Ovary (tissue), 9 donors: ENCODE measurements around the gene KCNE2. TPM values are rescaled to one million over a fixed set of nuclear protein-coding genes. Genes with fewer than 3 reads are reported as not detected.
"Not testable (repeated sequence)": the region's sequence is repeated elsewhere in the genome, so short reads cannot be mapped to it uniquely, and the experiment has no call there.

Experiments used
- DNase-seq, 5 donors: peaks; one replicate each; pipeline ENCODE4 v3.0.0-alpha.2; 2019 to 2020
- H3K27ac ChIP-seq, 2 donors: fragments of 200-600 bp; one replicate each; pipeline versions ENCODE4 v1.5.1 to v1.8.0; 2019 to 2022
- H3K27me3 ChIP-seq: fragments of 200-600 bp; one replicate; pipeline ENCODE4 v1.8.0; 2022
- H3K36me3 ChIP-seq: fragments of 200-600 bp; sonication (generic); one replicate; pipeline ENCODE4 v1.5.1; 2019
- H3K4me1 ChIP-seq: one replicate; pipeline ENCODE4 v1.8.1; 2013; ENCODE audit warnings: mild to moderate bottlenecking, moderate library complexity; ENCODE audit not compliant: insufficient read depth
- H3K4me3 ChIP-seq: fragments of 200-600 bp; sonication (generic); one replicate; pipeline ENCODE4 v1.5.1; 2017
- H3K9me3 ChIP-seq, 2 donors: fragments of 200-600 bp in 1 of 2; sonication (generic) in 1 of 2; one replicate each; pipeline versions ENCODE4 v1.5.1 to v1.8.1; 2013 to 2019; ENCODE audit warnings: mild to moderate bottlenecking in 1 of 2, moderate library complexity in 1 of 2
- CTCF ChIP-seq, 3 donors: fragments of 450-650 bp in 2 of 3; fragments of 200-600 bp in 1 of 3; IDR thresholded peaks; one replicate each; pipeline versions ENCODE4 v1.5.1 to v1.8.0; 2016 to 2022; ENCODE audit warnings: antibody characterized with exemption in 3 of 3, mild to moderate bottlenecking in 1 of 3
- EP300 ChIP-seq: sonication (generic); formaldehyde crosslinking; IDR thresholded peaks from one replicate; pipeline ENCODE4 v1.6.1; 2017; ENCODE audit warnings: antibody characterized with exemption
- POLR2A ChIP-seq: fragments of 450-650 bp; IDR thresholded peaks from one replicate; pipeline ENCODE4 v1.6.1; 2017; ENCODE audit warnings: antibody characterized with exemption, mild to moderate bottlenecking, moderate library complexity
- WGBS, 3 donors: extraction: QIAGEN DNeasy Blood & Tissue Kit in 1 of 3; methylation state at CpG; one replicate each; pipeline versions ENCODE4 v1.1.5 to v1.1.7; 2013 to 2017; 5-methylcytosine and 5-hydroxymethylcytosine counted together
- intact Hi-C, 4 donors: fragments of 100-400 bp; cut with DNase I; formaldehyde crosslinking; loops; one replicate each; pipeline versions ENCODE4 v1.11.0 to v1.15.1; 2022 to 2023
- polyA plus RNA-seq, 2 donors: library from polyadenylated mRNA; stranded (reverse); fragments of 200-250 nt in 1 of 2; fragments of 350-450 nt in 1 of 2; fragmentation: Illumina TruSeq in 1 of 2; extraction: RNeasy Lipid Tissue Mini Kit (QIAGEN cat#74804) in 1 of 2; gene quantifications; one replicate each; pipeline ENCODE4 v1.2.3, GENCODE V29; 2013 to 2014
- total RNA-seq, 7 donors: library from RNA; depleted of rRNA in 2 of 7; stranded (reverse); fragments of >200 nt in 2 of 7; fragmentation: NEBNext Ultra II Directional in 3 of 7; extraction: Animal tissue kit (Norgen Biotek cat#: 25700) in 3 of 7; gene quantifications; one replicate each; pipeline versions ENCODE4 v1.1.0 to v1.2.4, GENCODE V29; 2016 to 2023
- donor health status: DM: no; HTN: no; CAD: no; lungs with moderate emphysema.
- donor health status: DM: no; HTN: no; CAD: no.
- donor health status: Bipolar disorder and iron deficiency.
- donor health status: DM: yes; HTN: yes; CAD: no.
- donor health status: DM: no; HTN: no; CAD: no.
- donor health status: DM: yes; HTN: yes; CAD: no.

Gene KCNE2
- total and polyA plus RNA-seq, 9 donors, result 0.25 to 0.48 (median 0.35) TPM; not detected in 3

DNA sequence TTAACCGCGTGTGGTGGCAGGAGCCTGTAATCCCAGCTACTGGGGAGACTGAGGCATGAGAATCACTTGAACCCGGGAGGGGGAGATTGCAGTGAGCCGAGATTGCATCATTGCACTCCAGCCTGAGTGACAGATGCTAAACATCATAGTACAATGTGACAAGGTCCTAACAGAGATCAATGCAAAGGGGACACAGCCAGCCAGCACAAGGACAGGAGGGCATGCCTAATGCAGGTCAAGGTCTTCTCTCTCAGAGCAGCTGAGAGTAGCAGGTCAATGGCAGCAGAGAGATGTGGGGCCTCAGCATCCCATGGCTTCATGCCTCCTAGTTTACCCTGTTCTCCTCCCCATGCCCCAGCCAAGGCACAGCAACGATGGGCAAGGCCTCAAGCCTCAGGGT lies 8.5 kb downstream of the KCNE2 start:
- WGBS, 3 donors, result 81 to 94% (median 92%) methylated on average over 5 of the region's 5 CpGs
- intact Hi-C loops, result no loop called here
- no peaks in the 10 kb centered on the region for H3K27me3 ChIP-seq
- H3K4me1 ChIP-seq, result no peaks in the 10 kb centered on the region
- H3K27ac ChIP-seq, result no peak overlapping the region
- TF ChIP-seq EP300 (no peak), POLR2A (no peak), CTCF (IDR thresholded peaks at IDR 0.05) (no peak)
- H3K36me3 ChIP-seq, result no peaks in the 10 kb centered on the region
- no peaks in the 10 kb centered on the region for H3K9me3 ChIP-seq
- no peak overlapping the region for H3K4me3 ChIP-seq
- DNase-seq, result no peak

DNA sequence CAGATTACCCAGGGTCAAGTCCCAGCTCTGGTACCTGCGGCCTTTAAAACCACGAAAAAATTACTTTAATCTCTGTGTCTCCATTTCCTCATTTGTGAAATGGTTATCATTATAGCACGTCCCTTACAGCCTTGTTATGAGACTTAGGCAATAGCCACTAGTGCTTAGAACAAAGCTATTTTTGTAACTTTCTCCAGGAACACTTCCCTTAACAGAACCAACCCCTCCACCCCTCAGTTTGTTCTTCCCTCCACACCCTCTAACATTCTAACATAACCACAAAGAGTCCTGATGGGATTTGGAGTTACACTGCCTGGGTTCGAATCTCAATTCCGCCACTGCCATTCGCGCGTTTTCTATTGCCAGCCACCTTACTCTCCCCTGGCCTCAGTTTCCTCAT lies 10.7 kb downstream of the KCNE2 start:
- H3K36me3 ChIP-seq, H3K4me3 ChIP-seq, H3K27ac ChIP-seq, H3K4me1 ChIP-seq, H3K27me3 ChIP-seq, intact Hi-C loops, H3K9me3 ChIP-seq, DNase-seq: not testable (repeated sequence)
- WGBS, 3 donors, result no CpG with 5 or more reads among the region's 8 CpGs

DNA sequence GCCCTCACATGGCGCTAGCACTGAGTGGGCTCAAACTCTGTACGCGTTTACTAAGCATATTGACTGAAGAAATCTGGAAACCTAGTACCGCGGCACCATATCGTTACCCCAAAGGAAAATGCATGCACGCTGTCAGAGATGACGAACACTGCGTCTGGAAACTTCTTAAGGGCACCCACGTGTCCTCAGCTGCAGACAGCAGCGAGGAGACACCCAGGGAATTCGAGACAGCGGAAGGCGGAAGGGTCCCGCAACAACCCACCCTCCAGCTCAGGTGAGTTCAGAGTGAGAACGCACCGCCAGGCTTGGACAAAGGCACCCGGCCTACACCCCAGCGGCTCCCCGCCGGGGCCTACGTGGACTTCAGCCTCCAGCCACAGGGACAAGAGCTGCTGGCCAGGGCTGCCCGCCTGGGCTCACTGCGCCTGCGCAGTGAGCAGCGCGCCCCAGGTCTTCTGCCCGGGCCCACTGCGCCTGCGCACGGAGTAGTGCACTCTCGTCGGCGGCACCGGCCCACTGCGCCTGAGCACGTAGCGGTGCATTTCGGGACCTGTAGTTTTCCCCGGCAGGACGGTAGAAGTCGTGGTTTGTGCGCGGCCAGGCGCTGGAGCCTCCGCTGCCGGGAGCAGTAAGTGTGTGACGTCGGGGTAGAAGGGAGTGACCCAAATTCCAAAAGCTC lies 11.3 kb downstream of the KCNE2 start, which contains the start of gene SMIM11:
TSS of gene SMIM11 (plus strand) at position 568 of the 679 bp plus-strand sequence. CDS start 3,998 bp downstream, outside the sequence.
- H3K36me3 ChIP-seq, DNase-seq, H3K4me3 ChIP-seq, H3K27ac ChIP-seq, intact Hi-C loops, H3K4me1 ChIP-seq, H3K9me3 ChIP-seq, H3K27me3 ChIP-seq: not testable (repeated sequence)
- WGBS, 3 donors, result no CpG with 5 or more reads among the region's 49 CpGs

- H3K36me3 ChIP-seq, H3K4me1 ChIP-seq, DNase-seq, H3K27me3 ChIP-seq, H3K9me3 ChIP-seq, intact Hi-C loops, H3K4me3 ChIP-seq, H3K27ac ChIP-seq: not testable (repeated sequence)
- WGBS, 3 donors, result no CpG with 5 or more reads among the region's 33 CpGs
Observed at GRCh38 chr21:34375619-34375972, 11.8 kb downstream of the KCNE2 start.

DNA sequence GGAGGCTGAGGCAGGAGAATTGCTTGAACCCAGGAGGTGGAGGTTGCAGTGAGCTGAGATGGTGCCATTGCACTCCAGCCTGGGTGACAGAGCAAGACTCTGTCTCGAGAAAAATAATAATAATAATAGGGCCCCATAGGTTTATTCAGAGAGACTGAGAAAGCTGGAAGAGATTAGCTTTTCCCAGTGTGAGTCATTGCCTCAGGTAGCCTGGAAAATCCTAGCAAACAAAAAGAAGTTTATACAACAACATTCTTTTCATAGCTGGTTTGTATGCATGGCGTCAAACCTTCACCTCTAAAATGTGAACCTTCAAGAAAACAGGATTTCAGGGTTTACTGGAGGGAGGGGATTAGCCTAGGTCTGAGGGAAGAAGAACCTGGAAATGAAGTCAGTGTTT lies 19.3 kb downstream of the KCNE2 start:
- H3K27ac ChIP-seq, H3K27me3 ChIP-seq, H3K4me3 ChIP-seq, H3K36me3 ChIP-seq, intact Hi-C loops, DNase-seq, H3K4me1 ChIP-seq, H3K9me3 ChIP-seq: not testable (repeated sequence)
- no CpG with 5 or more reads among the region's 2 CpGs for WGBS, 3 donors

DNA sequence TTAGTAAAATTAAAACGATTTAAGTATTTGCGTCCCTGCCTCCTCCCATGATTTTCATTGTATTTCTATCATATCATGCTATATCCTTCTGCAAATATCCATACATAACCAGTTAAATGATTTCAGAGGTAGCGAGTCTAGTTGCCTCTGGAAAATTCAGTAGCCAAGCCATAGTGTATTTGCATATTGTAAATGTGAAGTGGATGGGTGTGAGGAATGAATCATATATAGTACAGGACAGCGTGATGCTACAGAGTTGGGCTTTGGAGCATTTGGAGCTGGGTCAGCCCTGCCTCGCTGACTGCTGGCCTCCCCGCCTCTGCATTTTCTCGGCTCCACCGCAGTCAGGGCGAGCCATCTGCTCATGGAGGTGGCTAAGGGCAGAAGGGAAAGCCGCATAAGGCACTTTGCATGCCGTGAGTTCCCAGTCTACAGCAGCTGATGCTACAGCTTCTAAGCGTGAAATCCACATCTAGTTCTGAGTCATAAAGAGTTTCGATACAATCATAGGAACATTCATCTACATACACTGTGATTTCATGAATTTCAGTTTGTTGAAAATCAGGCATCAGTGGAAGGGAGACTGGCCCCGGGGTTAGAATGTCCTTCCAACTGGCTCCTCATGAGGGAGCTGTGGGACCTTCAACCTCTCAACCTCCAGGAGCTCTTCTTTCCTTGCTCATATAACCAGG lies 20.1 kb downstream of the KCNE2 start:
- H3K27me3 ChIP-seq, H3K4me3 ChIP-seq, H3K27ac ChIP-seq, DNase-seq, H3K4me1 ChIP-seq, intact Hi-C loops, H3K36me3 ChIP-seq, H3K9me3 ChIP-seq: not testable (repeated sequence)
- no CpG with 5 or more reads among the region's 14 CpGs for WGBS, 3 donors

GRCh38 chr21:34400522-34400921 lies 36.7 kb downstream of the KCNE2 start:
- H3K4me1 ChIP-seq, DNase-seq, H3K27me3 ChIP-seq, intact Hi-C loops, H3K27ac ChIP-seq, H3K36me3 ChIP-seq, H3K4me3 ChIP-seq, H3K9me3 ChIP-seq: not testable (repeated sequence)
- WGBS, 3 donors, result no CpG with 5 or more reads among the region's 5 CpGs

- DNase-seq, intact Hi-C loops, H3K4me3 ChIP-seq, H3K4me1 ChIP-seq, H3K36me3 ChIP-seq, H3K9me3 ChIP-seq, H3K27me3 ChIP-seq, H3K27ac ChIP-seq: not testable (repeated sequence)
- no CpG with 5 or more reads among the region's 5 CpGs for WGBS, 3 donors
Observed at GRCh38 chr21:34404742-34405141, 40.9 kb downstream of the KCNE2 start.

DNA sequence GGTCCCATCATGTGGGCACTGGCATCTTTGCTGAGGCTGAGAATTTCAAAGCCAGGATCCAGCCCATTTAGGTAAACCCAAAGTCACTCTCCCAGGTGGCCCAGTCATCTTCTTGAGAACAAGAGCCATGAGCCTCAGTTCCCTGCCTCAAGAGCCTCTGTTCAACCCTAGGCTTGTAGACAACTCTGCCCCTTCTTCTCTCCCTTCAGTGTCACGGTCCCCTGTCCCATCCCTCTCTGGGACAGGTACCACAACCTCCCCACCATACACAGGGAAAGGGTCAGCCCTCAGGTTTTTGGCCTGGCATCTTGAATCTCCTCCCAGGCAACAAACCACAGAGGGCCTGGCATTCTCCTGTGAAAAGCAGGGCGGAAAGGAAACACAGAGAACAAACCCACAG lies 41.9 kb downstream of the KCNE2 start:
- H3K27ac ChIP-seq, intact Hi-C loops, DNase-seq, H3K36me3 ChIP-seq, H3K27me3 ChIP-seq, H3K4me3 ChIP-seq, H3K4me1 ChIP-seq, H3K9me3 ChIP-seq: not testable (repeated sequence)
- no CpG with 5 or more reads among the region's 2 CpGs for WGBS, 3 donors

DNA sequence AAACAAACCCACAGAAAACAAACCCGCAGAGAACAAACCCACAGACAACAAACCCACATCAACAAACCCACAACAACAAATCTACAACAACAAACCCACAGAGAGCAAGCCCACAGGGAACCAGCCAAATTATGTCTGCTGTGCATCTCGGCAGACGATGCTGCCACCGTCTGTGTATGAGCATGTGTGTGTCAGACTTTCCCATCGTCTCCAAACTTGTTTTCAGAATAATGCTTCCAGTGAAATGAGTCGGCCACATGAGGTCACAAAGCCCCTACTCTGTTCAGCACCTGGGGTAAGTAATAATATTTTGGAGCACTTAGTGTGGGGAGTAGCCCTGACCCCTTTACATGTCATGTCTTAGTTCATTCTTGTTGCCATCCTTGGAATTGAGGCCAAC lies 42.3 kb downstream of the KCNE2 start:
- H3K27ac ChIP-seq, H3K36me3 ChIP-seq, H3K9me3 ChIP-seq, intact Hi-C loops, H3K4me1 ChIP-seq, H3K27me3 ChIP-seq, H3K4me3 ChIP-seq, DNase-seq: not testable (repeated sequence)
- no CpG with 5 or more reads among the region's 6 CpGs for WGBS, 3 donors

- WGBS, 3 donors, result no CpG with 5 or more reads among the region's 2 CpGs
- intact Hi-C loops, result not testable (repeated sequence)
Observed at GRCh38 chr21:34406676-34407075, 42.9 kb downstream of the KCNE2 start.

More at GRCh38 chr21:34406676-34407075, 42.9 kb downstream of the KCNE2 start:
- H3K9me3 ChIP-seq, H3K27me3 ChIP-seq, H3K36me3 ChIP-seq, H3K4me1 ChIP-seq, DNase-seq, H3K4me3 ChIP-seq, H3K27ac ChIP-seq: not testable (repeated sequence)
